Breast epithelium (tissue), 3 donors: Measurements from ENCODE around the gene ESAM.

Source experiments
- POLR2AphosphoS5 ChIP-seq, 3 donors: sonication (generic); formaldehyde crosslinking; IDR thresholded peaks; one replicate each; pipeline ENCODE4 v1.6.1; 2017; ENCODE audit warnings: antibody characterized with exemption in 3 of 3
- TF ChIP-seq, protein P1 (sequence below), 3 donors: fragments of 450-650 bp; IDR thresholded peaks; one replicate each; pipeline ENCODE4 v1.5.1; 2016 to 2017; ENCODE audit warnings: antibody characterized with exemption in 3 of 3, mild to moderate bottlenecking in 3 of 3, moderate library complexity in 3 of 3

DNA sequence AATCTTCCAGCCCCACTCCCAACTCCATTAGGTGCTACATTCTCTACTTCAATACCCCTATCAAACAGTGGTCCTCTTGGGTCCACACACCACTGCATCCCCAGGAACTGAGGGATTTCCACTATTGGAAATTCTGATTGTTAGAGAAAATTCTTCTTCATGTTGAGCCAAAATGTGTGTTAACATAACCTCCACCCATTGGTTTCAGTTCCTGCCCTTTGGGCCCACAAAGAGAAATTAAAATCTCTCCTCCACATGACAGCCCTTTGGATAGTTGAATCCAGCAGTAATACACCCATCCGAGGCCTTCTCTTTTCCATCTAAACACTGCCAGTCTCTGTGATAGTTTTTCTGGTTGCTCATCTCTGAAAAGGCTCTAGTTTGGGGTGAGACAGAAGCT lies 12.2 kb downstream of the ESAM start:
- TF ChIP-seq, protein P1, sequence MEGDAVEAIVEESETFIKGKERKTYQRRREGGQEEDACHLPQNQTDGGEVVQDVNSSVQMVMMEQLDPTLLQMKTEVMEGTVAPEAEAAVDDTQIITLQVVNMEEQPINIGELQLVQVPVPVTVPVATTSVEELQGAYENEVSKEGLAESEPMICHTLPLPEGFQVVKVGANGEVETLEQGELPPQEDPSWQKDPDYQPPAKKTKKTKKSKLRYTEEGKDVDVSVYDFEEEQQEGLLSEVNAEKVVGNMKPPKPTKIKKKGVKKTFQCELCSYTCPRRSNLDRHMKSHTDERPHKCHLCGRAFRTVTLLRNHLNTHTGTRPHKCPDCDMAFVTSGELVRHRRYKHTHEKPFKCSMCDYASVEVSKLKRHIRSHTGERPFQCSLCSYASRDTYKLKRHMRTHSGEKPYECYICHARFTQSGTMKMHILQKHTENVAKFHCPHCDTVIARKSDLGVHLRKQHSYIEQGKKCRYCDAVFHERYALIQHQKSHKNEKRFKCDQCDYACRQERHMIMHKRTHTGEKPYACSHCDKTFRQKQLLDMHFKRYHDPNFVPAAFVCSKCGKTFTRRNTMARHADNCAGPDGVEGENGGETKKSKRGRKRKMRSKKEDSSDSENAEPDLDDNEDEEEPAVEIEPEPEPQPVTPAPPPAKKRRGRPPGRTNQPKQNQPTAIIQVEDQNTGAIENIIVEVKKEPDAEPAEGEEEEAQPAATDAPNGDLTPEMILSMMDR (IDR thresholded peaks at IDR 0.05), result no peak
- TF ChIP-seq POLR2AphosphoS5 (IDR thresholded peaks at IDR 0.05), result no peak
